Measurements from ENCODE around the gene THAP4.

- TF ChIP-seq CTCF (IDR thresholded peaks at IDR 0.05; ENCODE audit: insufficient read depth, low read depth, low read length) (no peak), EZH2 (IDR thresholded peaks at IDR 0.05; ENCODE audit: insufficient read depth, low read length) (no peak)
Measured at GRCh38 chr2:241546771-241547498, 90.0 kb downstream of the THAP4 start.
